ENCODE measurements around the gene ATP9A. TPM values are rescaled to one million over a fixed set of nuclear protein-coding genes. Genes with fewer than 3 reads are reported as not detected.
"Not testable (repeated sequence)": the region's sequence is repeated elsewhere in the genome, so short reads cannot be mapped to it uniquely, and the experiment has no call there.

Gene ATP9A
- total RNA-seq, 2 donors from 2014 or later: 16.8 to 24.6 TPM

- ATAC-seq (no peak), DNase-seq (no peak)
- Histone ChIP-seq H3K27ac (peak overlapping the region in 1 of 4 donors; percentile 37), H3K4me1 (no peaks in the 10 kb centered on the region), H3K27me3 (no peaks in the 10 kb centered on the region), H3K4me3 (no peak overlapping the region), H3K9me3 (no peaks in the 10 kb centered on the region), H3K36me3 (replicated peaks in 1 of 2; ENCODE audit: insufficient read depth in 1 of 2, low read depth in 2 of 2) (no peaks in the 10 kb centered on the region)
- intact Hi-C loops (cut with DNase I): no loop called here
- no peak for TF ChIP-seq POLR2A (IDR thresholded peaks at IDR 0.05)
- TF ChIP-seq CTCF (IDR thresholded peaks at IDR 0.05): no peak
- WGBS, 2 donors: 30 to 53% methylated on average over 4 to 7 of the region's 7 CpGs
Observed at GRCh38 chr20:51731731-51732095, 36.5 kb downstream of the ATP9A start.

GRCh38 chr20:51729771-51730170 is 38.4 kb downstream of the ATP9A start:
- Histone ChIP-seq H3K4me1 (no peaks in the 10 kb centered on the region), H3K27me3 (no peaks in the 10 kb centered on the region), H3K36me3 (replicated peaks in 1 of 2; ENCODE audit: insufficient read depth in 1 of 2, low read depth in 2 of 2) (no peaks in the 10 kb centered on the region), H3K4me3 (no peak overlapping the region), H3K9me3 (no peaks in the 10 kb centered on the region), H3K27ac (no peak overlapping the region)
- intact Hi-C loops (cut with DNase I): no loop called here
- 82 to 91% methylated on average over 12 to 13 of the region's 13 CpGs for WGBS, 2 donors
- ATAC-seq (no peak), DNase-seq (no peak)
- TF ChIP-seq CTCF (IDR thresholded peaks at IDR 0.05) (no peak), POLR2A (IDR thresholded peaks at IDR 0.05) (no peak)

GRCh38 chr20:51728737-51729136 is 39.5 kb downstream of the ATP9A start:
- 7 to 15% methylated on average over 1 of the region's 1 CpG for WGBS, 2 donors
- H3K4me1 ChIP-seq: no peaks in the 10 kb centered on the region
- intact Hi-C loops (cut with DNase I): no loop called here
- H3K36me3 ChIP-seq (replicated peaks in 1 of 2; ENCODE audit: insufficient read depth in 1 of 2, low read depth in 2 of 2): no peaks in the 10 kb centered on the region
- no peak overlapping the region for H3K4me3 ChIP-seq
- H3K27me3 ChIP-seq: no peaks in the 10 kb centered on the region
- H3K9me3 ChIP-seq: no peaks in the 10 kb centered on the region
- no peak overlapping the region for H3K27ac ChIP-seq
- DNase-seq (no peak), ATAC-seq (no peak)
- no peak for TF ChIP-seq CTCF (IDR thresholded peaks at IDR 0.05)
- TF ChIP-seq POLR2A (IDR thresholded peaks at IDR 0.05): no peak

GRCh38 chr20:51727872-51728271 is 40.3 kb downstream of the ATP9A start:
- Histone ChIP-seq H3K27me3 (no peaks in the 10 kb centered on the region), H3K4me3 (no peak overlapping the region), H3K9me3 (no peaks in the 10 kb centered on the region), H3K4me1 (no peaks in the 10 kb centered on the region), H3K27ac (no peak overlapping the region), H3K36me3 (replicated peaks in 1 of 2; ENCODE audit: insufficient read depth in 1 of 2, low read depth in 2 of 2) (no peaks in the 10 kb centered on the region)
- ATAC-seq (no peak), DNase-seq (no peak)
- intact Hi-C loops (cut with DNase I): no loop called here
- WGBS, 2 donors: 96 to 97% methylated on average over 5 of the region's 5 CpGs
- TF ChIP-seq POLR2A (IDR thresholded peaks at IDR 0.05) (no peak), CTCF (IDR thresholded peaks at IDR 0.05) (no peak)

GRCh38 chr20:51725584-51726176 is 42.5 kb downstream of the ATP9A start:
- Histone ChIP-seq H3K9me3 (no peaks in the 10 kb centered on the region), H3K4me1 (no peaks in the 10 kb centered on the region), H3K36me3 (replicated peaks in 1 of 2; ENCODE audit: insufficient read depth in 1 of 2, low read depth in 2 of 2) (no peaks in the 10 kb centered on the region), H3K4me3 (no peak overlapping the region), H3K27me3 (no peaks in the 10 kb centered on the region), H3K27ac (no peak overlapping the region)
- intact Hi-C loops (cut with DNase I): no loop called here
- ATAC-seq: no peak
- no peak for DNase-seq
- WGBS, 2 donors: 83 to 87% methylated on average over 13 of the region's 13 CpGs
- no peak for TF ChIP-seq CTCF (IDR thresholded peaks at IDR 0.05)
- no peak for TF ChIP-seq POLR2A (IDR thresholded peaks at IDR 0.05)

GRCh38 chr20:51723026-51723425 is 45.2 kb downstream of the ATP9A start:
- H3K36me3 ChIP-seq (replicated peaks in 1 of 2; ENCODE audit: insufficient read depth in 1 of 2, low read depth in 2 of 2); ATAC-seq; intact Hi-C loops (cut with DNase I); H3K27me3 ChIP-seq; H3K4me3 ChIP-seq; H3K9me3 ChIP-seq; H3K4me1 ChIP-seq; DNase-seq; H3K27ac ChIP-seq: not testable (repeated sequence)
- 90 to 91% methylated on average over 2 of the region's 2 CpGs for WGBS, 2 donors

- H3K36me3 ChIP-seq (replicated peaks in 1 of 2; ENCODE audit: insufficient read depth in 1 of 2, low read depth in 2 of 2); ATAC-seq; DNase-seq; intact Hi-C loops (cut with DNase I); H3K9me3 ChIP-seq; H3K27me3 ChIP-seq; H3K27ac ChIP-seq; H3K4me3 ChIP-seq; H3K4me1 ChIP-seq: not testable (repeated sequence)
- WGBS, 2 donors: 89 to 91% methylated on average over 4 of the region's 4 CpGs
Observed at GRCh38 chr20:51722246-51722645, 45.9 kb downstream of the ATP9A start.

All from body of pancreas (tissue), 4 donors.